HG02884 (cell line): Measurements from ENCODE around the gene IMP4.

ENCODE experiments used
- ATAC-seq: cut with Tn5 transposase; IDR thresholded peaks from one replicate; pipeline ENCODE4 v1.9.1; 2021; ENCODE audit warnings: mild to moderate bottlenecking, moderate library complexity; ENCODE audit not compliant: unreplicated experiment

Gene IMP4

DNA sequence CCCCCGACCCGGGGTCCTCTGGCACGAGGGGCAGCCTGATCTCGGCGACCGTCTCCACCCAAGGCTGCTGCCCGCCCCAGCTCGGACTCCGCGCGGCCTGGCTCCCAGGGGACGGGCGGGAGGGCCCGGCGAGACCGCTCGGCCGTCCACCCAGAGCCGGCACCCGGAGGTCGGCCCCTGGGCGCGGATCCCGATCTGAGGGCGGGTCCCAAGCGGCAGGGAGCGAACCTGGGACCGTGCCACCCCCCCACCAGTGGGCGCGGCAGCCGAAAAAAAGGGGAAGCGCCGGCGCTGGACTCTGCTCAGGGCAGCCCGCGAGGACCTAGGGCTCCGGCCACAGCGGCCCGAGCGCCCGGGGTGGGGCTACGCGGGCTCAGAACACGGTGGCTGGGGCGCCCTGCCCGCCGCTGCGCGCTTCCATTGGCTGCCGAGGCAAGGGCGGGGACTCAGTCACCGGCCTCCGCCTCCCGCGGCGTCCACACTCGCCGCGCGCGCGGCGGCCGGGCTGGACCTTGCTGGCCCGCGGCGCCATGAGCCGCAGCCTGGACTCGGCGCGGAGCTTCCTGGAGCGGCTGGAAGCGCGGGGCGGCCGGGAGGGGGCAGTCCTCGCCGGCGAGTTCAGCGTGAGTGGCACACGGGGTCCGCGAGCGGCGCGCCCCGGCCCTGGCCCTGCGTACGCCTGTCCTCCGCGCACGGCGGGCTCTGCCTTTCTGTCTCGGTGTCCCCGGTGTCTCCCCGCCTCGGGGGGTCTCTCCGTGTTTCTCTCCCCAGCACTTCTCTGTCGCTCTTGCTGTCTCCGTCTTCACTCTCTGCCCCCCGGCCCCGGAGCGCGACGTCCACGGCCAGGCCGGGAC, 13.1 kb downstream of the IMP4 start, which contains the start of gene PTPN18:
Gene PTPN18 (plus strand): TSS at position 479 of the 854 bp plus-strand sequence. CDS start 52 bp downstream, at position 531.
- ATAC-seq = peak; percentile 95

DNA sequence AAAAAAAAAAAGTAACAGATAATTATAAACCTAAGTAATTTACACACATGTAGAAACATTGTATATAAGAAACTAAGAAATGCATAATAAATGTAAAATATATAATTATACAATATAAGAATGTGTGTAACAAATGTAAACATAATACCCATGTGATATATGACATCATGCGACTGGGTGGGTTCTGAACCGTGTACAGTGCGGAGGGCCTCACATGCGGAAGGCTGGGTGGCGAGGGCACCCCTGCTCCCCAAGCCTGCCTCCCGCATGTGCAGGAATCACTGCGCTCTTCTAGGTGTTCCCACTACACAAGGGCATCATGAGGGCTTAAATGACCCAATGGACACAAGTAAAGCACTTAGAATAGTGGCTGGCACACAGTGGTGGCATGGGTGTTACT, 15.2 kb downstream of the IMP4 start:
- no peak for ATAC-seq

DNA sequence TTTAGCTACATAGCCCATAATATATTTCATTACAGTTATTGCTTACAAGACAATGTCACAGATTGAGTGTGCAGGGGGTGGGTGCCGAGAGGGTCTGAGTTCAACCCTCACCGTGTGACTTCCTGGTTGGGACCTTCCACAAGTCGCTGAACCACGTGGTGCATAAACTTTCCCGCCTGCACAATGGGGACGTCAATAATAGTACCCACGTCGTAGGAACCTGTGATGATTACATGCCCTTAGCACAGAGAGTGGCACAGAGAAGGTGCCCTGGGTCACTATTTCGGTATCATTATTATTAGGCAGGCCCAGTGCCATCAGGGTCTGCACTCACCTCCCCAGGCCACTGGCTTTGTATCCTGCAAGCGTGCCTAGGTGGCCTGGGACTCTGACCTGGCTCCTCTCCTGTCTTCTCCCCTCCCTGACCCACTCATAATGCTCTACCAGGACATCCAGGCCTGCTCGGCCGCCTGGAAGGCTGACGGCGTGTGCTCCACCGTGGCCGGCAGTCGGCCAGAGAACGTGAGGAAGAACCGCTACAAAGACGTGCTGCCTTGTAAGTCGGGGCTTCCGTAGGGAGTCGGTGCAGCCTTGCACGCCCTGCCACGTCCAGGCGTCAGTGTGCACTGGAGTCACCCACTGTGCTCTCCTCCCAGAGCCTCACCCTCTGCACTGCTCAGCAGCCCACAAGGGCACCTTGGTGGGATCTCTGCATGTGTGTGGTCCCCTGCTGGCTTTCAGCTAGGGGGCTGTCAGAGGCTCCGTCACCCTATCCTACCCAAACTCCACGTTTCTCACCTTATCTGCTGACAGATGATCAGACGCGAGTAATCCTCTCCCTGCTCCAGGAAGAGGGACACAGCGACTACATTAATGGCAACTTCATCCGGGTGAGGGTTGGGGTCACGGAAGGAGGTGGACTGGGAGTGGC, 16.0 kb downstream of the IMP4 start:
- ATAC-seq = no peak

DNA sequence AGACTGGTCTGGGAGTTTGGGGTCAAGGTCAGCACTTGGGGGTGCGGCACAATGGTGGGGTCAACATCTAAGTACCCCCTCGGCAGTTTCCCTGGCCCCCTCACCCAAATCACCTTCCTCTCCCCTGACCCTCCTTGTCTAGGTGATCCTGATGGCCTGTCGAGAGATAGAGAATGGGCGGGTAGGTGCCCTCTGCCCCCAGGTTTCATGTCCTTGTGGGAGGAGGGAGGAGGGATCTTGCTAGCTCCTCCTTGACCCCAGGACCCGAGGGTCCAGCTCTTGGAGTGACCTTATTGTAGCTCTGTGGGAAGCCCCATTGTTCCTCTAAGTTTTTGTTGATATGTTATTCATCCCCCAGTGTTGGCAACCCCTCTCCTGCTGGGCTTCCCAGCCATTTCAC, 16.8 kb downstream of the IMP4 start:
- ATAC-seq = no peak

DNA sequence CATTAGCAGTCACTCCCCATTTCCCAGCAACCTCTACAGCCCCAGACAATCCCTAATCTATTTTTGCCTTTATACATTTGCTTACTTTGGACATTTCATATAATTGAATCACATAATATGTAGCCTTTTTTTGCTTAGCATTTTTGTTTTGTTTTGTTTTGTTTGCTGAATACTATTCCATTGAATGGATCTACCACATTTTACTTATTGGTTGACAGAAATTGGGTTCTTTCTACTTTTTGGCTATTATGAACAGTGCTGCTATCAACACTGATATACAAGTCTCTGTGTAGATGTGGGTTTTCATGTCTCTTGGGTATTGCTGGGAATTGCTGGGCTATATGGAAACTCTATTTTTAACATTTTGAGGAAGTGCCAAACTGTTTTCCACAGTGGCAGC, 20.8 kb downstream of the IMP4 start:
- no peak for ATAC-seq

DNA sequence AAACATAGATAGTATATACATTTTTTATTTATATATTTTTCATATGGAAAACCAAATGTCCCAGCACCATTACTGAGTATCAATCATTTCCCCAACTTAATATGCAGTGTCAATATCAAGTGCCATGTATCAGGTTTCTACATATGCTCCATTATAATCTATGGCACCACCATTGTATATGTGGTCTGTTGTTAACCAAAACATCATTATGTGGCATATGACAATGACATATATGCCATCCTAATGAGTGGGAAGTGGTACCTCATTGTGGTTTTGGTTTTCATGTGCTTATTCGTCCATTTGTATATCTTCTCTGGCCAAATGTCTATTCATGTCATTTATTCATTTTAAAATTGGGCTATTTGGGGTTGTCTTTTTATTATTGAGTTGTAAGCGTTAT, 22.4 kb downstream of the IMP4 start:
- no peak for ATAC-seq

DNA sequence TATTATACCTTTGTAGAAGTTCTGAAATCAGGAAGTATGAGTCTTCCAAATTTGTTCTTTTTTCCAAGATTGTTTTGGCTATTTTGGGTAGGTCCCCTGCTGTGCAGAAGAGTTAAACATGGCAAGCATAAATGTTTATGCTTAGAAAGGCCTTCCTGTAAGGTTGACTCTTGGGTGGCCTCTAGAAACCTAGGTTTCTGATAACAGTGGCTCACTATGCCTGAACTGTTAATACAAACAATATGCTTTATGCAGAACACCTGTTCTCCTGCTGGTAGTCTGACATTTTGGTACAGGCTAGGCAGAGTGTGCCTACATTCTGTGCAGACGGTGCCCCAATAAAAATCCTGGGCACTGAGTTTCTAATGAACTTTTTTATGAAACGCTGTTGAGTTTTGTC, 23.3 kb downstream of the IMP4 start:
- ATAC-seq = no peak

DNA sequence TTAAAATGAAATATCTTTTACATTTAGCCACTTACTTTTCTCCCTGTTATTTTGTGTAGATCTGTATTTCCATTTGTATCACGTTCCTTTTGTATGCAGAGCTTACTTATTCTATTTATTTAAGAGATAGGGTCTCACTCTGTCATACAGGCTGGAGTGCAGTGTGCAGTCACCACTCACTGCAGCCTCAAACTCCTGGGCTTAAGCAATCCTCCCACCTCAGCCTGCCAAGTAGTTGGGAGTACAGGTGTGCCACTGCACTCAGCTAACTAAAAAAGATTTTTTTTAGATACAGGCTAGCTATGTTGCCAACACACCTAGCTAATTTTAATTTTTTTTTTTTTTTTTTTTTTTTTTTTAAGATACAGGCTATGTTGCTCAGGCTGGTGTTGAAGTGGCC, 24.0 kb downstream of the IMP4 start:
- ATAC-seq = no peak

DNA sequence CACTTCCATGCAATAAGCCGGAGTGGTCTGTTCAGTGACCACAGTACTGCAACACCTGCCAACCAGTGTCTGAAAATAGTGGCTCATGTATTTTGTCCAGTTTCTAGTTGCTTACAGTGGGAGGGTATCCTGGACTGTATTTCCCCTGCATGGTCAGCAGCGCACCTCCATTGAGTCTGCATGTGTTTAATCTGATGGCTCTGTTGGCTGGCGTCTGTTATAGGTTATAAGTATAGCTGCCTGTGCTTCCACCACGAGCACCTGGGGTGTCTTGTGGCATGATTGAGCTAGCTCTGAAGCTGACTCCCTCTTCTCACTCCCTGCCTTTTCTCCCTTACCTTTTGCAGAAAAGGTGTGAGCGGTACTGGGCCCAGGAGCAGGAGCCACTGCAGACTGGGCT, 26.1 kb downstream of the IMP4 start:
- no peak for ATAC-seq

DNA sequence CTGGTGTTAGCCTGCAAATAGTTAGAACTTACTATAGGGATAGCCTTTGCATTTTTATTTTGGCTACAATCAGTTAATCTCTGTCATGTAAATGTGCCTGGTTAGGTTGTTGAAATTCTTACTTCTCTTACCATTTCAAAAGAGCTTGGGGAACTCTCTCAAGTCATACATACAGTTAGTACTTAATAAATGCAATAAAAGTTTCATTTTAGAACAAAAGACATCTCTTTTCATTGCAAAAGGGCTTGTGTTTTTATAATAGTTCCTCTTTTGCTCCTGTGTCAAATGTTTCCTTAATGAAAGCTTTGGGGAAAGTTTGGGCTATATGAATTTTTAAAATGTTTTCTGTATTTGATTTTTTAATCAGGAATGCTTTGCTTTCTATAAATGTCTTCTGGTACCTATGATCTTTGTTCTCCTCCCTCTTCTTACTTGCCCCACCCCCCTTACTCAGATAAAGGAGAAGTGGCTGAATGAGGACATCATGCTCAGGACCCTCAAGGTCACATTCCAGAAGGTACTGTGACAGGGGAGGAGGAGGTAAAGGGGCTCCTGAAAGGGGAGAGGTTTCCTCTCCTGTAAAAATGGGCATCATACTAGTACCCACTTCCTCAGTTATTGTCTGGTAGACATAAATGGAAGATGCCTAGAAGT, 26.7 kb downstream of the IMP4 start:
- no peak for ATAC-seq

DNA sequence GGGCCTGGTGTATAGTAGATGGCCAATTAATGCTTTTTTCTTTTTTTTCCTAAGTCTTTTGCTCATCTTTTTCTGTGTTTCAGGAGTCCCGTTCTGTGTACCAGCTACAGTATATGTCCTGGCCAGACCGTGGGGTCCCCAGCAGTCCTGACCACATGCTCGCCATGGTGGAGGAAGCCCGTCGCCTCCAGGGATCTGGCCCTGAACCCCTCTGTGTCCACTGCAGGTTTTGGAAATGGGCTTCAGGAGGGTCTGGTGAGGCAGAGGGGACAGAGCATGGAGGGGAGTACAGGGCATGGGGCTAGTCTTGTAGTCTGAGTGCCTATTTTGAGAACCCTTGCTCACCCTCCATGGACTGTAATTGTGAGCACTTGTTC, 27.3 kb downstream of the IMP4 start:
- no peak for ATAC-seq

DNA sequence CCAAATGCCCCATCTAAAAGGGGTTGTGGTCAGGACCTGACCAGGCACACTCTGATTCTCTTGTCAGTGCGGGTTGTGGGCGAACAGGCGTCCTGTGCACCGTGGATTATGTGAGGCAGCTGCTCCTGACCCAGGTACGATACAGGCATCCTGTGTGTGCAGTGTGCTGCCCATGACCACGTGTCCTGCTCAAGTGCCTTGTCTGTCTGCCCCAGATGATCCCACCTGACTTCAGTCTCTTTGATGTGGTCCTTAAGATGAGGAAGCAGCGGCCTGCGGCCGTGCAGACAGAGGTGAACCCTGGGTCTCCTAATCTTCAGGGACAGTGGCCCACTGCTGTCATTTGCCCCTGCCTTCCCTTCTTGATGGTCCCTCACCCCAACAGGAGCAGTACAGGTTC, 27.8 kb downstream of the IMP4 start:
- ATAC-seq = no peak

DNA sequence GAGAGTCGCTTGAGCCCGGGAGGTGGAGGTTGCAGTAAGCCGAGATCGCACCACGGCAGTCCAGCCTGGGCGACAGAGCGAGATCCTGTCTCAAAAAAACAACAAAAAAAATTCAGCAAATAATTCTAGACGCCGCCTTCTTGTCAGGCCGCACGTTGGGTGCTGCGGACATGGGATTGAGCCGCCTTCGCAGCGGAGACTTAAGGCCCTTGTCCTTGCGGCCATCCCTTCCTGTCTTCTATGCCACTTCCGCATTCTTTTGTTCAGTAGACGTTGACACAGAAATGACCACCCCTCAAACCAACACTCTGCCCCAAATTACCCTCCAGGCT, 29.0 kb downstream of the IMP4 start:
- peak; percentile 26 for ATAC-seq

DNA sequence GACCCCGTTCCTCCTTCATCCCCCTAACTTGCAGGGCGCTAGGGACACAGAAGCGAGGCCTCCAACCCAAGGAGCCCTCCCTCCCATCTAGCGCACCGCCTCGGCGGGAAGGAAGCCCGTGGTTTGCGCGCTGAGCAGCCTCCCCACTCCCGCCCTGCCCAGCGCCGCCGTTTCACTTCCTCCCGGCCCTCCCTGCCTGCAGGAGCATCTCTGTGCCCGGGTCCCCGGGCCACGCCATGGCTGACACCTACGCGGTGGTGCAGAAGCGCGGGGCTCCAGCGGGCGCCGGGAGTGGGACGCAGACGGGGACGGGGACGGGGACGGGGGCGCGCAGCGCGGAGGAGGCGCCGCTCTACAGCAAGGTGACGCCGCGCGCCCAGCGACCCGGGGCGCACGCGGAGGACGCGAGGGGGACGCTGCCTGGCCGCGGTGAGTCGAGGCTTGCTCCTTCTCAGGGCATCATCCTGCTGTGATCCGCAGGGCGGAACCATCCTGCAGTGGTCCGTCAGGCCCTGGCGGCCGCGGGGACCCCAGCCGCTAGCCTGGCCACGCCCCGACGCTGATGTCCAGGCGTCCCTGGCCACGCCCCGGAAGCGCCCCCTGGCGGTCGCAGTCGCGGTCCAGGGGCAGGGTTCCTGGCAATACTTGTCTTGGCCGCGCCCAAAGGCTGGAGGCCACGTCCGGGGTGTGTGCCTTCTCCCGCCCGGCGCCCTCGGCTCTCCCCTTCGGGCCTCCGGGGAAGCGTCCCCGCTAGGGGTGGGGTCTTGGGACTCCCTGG, 29.5 kb downstream of the IMP4 start:
- ATAC-seq = peak; percentile 64

DNA sequence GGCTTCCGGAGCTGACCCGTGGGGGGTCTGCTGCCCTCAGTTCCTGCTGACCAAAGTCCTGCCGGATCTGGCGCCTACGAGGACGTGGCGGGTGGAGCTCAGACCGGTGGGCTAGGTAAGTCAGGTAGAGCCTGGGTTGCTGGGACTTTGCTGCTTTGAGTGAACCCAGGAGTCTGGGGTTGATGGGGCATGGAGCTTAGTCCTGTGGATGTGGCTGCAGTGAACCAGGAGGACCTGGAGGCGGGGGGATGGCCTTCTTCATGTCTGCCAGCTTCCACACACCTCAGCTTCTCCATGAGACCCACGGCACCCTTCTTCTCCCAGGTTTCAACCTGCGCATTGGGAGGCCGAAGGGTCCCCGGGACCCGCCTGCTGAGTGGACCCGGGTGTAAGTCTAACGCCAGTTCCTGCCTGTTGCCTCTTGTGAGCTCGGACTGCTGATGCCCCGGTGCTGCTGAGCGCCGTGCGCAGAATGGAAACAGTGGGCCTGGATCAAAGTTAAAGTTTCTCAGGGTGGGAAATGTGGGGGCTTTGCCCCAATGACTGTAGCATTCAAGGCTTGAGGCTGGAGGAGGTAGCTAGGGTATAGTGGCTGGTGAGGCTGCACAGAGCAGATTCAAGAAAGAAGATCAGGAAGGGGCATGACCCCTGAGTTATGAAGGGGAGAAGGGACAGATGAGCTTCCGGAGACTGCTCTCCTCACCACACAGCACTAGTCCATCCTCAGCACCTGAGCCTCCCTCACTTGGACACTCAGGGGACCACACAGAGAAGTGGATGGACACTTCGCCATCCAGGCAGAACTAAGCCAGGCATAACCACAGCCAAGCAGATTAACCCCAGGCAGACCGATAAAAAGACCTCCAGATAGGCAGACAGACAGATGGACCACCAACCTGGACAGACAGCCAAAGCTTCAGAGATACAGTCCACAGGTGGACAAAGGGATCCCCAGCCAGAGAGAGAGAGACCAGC, 30.4 kb downstream of the IMP4 start:
- ATAC-seq = peak; percentile 0

DNA sequence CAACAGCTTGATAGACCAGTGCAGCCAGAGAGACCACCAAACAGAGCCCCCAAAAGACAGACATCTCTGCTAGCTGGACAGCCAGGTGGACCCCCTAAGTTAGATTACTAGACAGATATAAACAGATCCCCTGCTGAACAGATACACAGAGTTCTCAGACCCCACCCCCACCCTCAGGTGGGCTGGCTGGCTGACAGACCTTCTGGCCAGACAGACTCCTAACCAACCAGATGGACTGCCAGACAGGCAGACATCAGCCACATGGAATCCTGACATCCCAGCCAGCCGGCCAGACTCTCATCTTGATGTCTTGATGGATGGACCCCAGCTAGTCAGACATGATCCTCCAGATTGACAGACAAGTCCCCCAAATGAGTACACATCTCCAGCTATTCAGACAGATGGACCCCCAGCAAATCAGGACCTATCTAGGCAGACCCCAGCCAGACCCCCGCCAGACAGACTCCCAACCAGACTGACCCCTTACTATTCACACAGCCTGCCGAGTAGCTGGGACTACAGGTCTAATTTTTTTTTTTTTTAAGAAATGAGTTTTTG, 31.2 kb downstream of the IMP4 start:
- no peak for ATAC-seq

DNA sequence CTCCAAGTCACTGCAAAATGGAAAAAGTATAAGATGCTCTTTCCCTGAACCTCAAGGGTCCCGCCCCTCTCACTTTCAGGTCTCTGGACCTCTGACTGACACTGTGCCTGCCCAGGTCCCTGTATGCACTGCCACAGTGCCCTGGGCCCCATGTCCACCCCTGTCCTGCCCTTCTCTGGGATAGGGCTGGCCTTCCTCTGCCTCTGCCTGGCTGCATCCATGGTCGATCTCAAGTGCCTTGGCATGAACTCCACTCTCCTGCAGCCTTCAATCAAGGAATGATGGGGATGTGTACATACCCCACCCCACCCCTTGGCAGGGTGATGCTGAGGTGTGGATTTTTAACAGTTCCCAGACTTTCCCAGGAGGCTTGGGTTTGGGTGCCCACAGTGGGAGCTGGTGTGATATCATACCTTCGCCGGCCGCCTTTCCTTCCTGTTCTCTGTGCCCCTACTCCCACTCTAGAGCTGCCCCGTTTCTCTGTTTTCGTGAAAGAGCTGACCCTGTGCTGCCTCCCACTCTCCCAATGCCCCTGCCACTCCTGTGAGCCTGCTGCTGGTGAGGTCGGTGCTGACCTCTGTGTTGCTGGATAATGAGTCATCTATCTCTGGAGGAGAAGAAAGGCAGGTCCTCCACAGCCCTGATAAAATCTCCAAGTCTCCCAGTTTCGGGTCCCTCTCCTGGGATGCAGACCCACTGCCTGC, 32.0 kb downstream of the IMP4 start:
- no peak for ATAC-seq
